GM12892 (cell line): Measurements from ENCODE around the gene SMARCC1.

Experiments
- POLR2A ChIP-seq: IDR thresholded peaks from 2 replicates; pipeline ENCODE4 v1.6.1; 2011; ENCODE audit warnings: low read depth, low read length, control low read depth
- POLR2AphosphoS5 ChIP-seq: IDR thresholded peaks from 2 replicates; pipeline ENCODE4 v1.6.1; 2011; ENCODE audit warnings: low read depth, low read length, control low read depth
- TAF1 ChIP-seq: IDR thresholded peaks from 2 replicates; pipeline ENCODE4 v1.6.1; 2011; ENCODE audit warnings: low read depth, mild to moderate bottlenecking, control low read depth, low read length, borderline replicate concordance

DNA sequence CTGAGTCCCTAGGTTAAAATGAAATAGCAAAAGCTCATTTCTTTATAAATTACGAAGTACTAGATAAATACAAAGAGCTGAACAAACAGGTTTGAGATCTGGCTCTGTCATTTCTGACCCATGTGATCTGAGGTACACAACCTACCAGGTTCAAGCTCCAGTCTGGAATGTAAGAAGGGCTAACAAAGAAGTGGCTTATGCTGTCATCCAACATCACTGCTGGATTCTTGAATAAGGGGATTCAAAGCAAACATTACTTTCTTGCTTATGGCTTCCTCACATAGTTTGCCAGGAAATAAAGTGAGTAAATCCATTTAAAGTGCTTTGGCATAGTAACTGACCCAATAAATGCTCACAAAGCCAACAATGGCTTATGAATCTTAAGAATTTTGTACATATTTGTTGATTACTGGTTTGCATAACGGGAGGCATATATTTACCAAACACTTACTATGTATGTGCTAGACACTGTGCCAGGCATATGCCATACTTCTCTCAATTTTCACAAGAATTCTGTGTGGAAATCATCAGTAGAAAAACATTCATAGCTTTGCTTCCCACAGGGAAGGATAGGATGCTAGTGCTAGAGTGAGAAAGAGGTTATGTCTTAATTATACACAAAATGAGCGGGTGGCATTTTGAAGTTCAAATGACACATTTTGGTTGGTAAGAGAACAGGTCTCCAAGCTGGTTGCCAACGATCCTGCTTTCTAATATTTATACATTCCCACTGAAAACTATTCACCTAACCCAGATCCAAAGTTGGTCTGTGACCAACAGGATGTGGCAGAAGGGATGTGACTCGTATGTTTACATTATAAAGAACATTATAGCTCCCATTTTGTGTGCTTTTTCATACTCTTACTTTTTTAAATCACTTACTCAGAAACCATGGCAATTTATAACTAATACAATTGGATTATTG, 164.3 kb downstream of the SMARCC1 start:
- TF ChIP-seq POLR2A (no peak), POLR2AphosphoS5 (no peak), TAF1 (no peak)
